GM20000 (cell line): ENCODE results near the gene ALDH1L2.
A peak's percentile ranks its signal among the peaks of the same experiment; 100 is the strongest.

Experiments used
- DNase-seq: peaks from one replicate; pipeline ENCODE4 v3.0.0; 2012; ENCODE audit warnings: low spot score
- TF ChIP-seq, protein P1 (sequence below): IDR thresholded peaks from 2 replicates; pipeline ENCODE4 v1.5.1; 2012; ENCODE audit warnings: mild to moderate bottlenecking, control low read depth; ENCODE audit errors: extremely low read depth, missing control alignments

Gene ALDH1L2

DNA sequence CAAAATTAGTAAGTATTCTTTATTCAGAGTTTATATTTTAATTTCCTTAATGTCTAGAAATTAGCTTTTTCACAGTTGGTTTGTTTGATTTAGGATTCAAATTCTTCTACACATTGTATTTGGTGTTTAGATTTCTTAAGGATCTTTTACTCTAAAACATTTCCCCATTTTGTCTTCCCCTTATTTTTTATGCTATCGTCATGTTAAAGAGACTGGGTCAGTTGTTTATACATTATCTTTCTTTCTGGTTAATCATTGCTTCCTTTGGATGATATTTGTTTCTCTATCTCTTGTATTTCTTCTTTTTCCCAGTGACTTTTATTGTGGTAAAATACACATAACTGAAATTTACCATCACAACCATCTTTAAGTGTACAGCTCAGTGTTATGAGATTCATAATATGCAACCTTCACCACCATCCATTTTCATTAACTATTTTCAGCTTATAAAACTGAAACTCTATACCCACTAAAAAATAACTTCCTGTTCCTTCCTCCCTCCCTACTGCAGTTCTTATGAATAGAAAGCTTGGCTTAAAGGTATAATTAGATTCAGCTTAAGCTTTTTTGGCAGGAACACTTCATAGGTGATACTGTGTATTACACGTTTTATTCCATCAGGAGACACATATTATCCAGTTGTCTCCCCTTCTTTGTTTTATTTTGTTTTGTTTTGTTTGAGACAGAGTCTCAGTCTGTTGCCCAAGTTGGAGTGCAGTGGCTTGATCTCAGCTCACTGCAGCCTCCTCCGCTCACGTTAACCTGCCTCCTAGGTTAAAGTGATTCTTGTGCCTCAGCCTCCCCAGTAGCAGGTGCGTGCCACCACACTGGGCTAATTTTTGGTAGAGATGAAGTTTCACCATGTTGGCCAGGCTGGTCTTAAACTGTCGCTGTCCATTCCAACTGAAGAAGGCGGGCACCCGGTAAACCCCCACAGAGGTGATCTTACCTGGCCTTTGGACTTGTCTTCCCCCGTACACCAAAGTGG is 53.1 kb downstream of the ALDH1L2 start:
- DNase-seq = peak; percentile 10
- TF ChIP-seq, protein P1, sequence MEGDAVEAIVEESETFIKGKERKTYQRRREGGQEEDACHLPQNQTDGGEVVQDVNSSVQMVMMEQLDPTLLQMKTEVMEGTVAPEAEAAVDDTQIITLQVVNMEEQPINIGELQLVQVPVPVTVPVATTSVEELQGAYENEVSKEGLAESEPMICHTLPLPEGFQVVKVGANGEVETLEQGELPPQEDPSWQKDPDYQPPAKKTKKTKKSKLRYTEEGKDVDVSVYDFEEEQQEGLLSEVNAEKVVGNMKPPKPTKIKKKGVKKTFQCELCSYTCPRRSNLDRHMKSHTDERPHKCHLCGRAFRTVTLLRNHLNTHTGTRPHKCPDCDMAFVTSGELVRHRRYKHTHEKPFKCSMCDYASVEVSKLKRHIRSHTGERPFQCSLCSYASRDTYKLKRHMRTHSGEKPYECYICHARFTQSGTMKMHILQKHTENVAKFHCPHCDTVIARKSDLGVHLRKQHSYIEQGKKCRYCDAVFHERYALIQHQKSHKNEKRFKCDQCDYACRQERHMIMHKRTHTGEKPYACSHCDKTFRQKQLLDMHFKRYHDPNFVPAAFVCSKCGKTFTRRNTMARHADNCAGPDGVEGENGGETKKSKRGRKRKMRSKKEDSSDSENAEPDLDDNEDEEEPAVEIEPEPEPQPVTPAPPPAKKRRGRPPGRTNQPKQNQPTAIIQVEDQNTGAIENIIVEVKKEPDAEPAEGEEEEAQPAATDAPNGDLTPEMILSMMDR = no peak

DNA sequence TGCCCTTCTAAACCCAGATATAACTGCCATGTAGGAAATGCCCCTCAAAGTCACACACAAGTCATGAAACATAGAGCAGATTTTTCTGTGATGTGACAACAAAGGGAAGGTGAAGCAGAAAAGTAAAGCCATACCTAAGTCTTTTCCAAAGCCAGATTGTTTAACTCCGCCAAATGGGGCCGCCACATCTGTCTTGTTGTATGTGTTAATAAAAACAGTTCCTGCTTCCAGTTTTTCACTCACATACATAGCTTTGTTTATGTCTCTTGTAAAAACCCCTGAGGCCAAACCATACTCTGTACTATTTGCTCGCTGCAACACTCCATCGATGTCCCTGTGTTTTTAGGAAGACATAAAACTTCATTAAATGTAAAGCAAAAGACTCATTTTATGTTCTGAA is 57.8 kb downstream of the ALDH1L2 start:
- TF ChIP-seq, protein P1 = no peak
- DNase-seq = no peak

DNA sequence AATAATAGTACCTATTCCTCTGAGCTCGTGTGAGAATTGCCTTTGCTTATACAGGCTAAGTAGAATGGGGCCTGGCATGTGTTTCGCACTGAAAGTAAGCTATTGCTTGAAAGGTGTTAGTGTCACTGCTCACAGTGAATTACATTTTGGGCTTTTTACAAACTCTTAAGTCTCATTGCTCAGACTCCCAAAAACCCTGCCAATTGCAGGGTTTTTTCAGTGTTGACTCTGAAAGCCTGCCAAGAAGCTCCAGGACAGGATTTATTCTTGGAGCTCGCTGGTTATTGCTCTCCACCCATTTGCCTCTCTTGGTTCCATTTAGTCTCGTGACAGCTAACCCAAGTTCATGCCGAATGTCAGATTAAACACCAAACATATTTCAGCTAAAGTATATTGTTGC is 58.4 kb downstream of the ALDH1L2 start:
- TF ChIP-seq, protein P1 = no peak
- no peak for DNase-seq

- TF ChIP-seq, protein P1 = no peak
Measured at GRCh38 chr12:105024928-105025327, 59.3 kb downstream of the ALDH1L2 start.

DNA sequence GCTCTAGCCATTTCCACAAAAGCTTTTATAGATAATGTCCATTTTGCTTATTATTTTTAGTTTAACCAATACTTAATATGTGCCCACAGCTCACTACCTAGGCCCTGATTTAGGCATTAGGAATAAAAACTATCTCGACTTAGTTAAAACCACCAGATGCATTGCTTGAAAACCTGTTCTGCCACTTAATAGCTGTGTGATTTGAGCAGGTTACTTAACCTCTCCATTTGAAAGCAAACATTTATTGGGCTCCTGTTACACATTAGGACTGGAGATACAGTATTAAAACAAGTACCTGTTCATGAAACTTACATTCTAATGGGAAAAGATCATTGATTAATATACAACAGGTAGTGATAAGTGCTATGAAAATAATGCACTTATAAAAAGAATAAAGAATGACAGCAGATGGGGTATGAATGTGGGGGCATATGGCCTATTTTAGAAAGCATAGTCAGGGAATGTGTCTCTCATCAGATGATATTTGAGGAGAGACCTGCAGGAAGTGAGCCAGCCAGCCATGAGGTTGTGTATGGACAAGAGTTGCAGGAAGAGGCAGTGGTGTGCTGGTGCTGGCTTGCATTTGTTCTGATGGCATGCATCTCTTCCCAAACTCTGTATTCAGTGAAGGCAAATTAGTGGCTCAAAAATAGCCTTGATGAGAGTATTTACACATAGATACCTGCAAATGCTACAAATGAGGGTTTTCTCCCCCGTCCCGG is 63.9 kb downstream of the ALDH1L2 start:
- no peak for DNase-seq
- TF ChIP-seq, protein P1 = no peak

More at GRCh38 chr12:105024928-105025327, 59.3 kb downstream of the ALDH1L2 start:
- DNase-seq = no peak

DNA sequence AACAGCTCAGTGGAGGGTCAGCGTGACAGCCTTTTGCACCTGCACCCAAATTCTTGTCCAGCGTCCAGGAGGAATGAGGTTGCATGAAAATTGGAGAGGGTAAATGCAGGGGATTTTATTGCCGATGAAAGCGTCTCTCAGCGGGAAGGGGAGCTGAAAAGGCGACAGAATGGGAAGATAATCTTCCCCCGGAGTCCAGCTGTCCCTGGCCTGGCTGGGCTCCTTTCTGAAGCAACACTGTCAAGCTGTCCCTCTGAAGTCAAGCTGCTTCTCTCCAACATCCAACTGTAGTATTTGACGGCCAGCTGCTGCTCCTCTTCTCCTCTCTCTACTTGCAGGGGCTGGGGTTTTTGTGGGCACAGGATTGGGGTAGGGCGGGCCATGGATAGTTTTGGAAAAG is 65.5 kb downstream of the ALDH1L2 start:
- no peak for DNase-seq

More for the DNA sequence above, 65.5 kb downstream of the ALDH1L2 start:
- TF ChIP-seq, protein P1 = no peak
